Activated CD8-positive, alpha-beta memory T cell treated with anti-CD3 and anti-CD28 coated beads for 48 hours (primary cell): Measurements from ENCODE around the gene ADAMTS17.

ENCODE experiments used
- DNase-seq, 3 experiments: peaks; one replicate each; pipeline ENCODE4 v3.0.0-alpha.2; 2020; ENCODE audit warnings: low read depth in 2 of 3, low spot score in 2 of 3

Gene ADAMTS17

DNA sequence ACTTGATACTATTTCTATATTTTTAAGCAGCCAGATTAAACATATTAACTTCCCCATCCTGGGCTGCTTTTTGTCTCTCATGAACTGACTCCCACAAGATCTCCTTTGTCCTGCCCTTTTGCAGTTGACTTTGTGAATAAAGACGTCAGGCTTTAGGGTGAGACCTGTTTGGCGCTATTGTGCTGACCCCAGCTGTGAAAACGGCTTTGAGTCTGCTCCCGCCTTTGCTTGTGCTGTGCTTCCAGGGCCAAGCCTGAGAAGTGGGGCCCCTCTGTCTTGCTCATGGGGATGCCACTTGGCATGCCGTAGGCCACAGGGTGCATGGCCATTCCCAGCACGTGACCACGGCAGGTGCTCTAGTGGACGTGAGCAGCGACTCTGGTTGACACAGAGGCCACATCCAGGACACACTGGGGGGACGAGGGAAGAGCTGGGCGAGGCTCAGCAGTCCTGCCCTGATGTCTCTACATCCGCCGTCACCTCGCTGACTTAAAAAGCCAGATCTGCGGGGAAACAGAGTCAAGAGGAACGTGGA, 339.6 kb downstream of the ADAMTS17 start:
- DNase-seq: no peak

DNA sequence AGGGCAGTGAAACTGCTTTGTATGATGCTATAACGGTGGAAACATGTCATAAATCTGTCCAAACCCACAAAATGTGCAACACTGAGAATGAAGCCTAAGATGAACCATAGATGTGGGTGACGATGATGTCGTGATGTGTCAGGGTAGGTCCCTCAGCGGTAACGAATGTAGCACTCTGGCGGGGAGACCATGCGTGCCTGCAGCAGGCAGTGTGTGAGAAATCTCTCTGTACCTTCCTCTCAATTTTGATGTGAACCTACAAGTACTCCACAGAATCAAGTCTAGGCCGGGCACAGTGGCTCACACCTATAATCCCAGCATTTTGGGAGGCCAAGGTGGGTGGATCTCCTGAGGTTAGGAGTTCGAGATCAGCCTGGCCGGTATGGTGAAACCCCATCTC, 340.4 kb downstream of the ADAMTS17 start:
- DNase-seq: no peak

DNA sequence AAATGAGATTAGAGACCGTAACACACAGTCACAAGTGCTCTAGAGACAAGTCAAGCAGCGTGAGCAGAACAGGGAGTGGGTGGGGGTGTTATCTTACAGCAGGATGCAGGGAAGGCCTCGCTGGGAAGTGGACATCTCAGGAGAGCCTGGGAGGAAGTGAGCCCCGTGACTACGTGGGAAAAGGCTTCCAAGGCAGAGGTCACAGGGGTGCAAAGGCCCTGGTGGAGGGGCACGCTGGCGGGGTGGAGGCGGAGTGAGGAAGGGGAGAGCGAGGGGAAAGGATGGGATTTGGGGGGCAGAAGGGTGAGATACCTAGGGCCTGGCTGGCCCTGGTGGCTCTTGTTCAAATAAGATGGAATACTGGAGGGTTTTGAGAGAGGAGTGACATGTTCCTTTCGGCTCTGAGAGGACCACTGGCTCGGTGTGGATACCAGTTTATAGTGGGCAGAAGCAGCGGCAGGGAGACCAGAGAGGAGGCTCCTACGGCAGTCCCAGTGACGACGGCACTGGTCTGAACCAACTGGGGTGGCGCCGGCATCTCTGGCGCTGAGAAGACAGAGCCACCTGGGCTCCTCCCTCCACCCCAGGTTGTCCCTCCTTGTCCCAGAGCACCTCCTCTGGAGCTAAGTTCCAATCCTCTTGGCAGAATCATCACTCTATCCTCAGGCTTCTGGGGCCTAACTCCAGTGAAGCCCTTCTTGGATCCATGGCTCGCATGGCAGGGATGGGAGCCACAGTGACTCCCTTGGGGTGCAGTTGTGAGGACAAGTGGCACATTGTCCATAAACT, 342.3 kb downstream of the ADAMTS17 start:
- DNase-seq: no peak

DNA sequence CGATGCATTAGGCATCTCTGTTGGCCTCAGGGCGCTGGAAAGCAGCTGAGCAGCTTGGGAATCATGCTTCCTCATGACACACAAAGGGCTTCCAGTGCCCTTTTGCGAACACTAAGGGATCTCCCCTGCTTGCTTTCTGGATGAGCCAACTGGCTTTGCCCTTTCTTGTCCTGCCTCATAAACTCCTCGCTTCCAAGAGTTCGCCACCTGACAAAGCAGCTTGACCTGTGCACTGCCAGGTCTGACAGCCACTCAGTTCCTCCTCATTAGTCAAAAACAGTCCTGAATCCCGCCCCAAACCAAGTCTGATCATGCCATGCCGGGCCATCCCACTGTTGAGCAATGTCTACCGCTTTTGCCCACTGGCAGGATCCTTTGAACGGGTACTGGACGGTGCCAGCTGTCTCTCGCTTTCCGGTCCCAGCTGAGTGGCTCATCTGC, 343.1 kb downstream of the ADAMTS17 start:
- DNase-seq: no peak

DNA sequence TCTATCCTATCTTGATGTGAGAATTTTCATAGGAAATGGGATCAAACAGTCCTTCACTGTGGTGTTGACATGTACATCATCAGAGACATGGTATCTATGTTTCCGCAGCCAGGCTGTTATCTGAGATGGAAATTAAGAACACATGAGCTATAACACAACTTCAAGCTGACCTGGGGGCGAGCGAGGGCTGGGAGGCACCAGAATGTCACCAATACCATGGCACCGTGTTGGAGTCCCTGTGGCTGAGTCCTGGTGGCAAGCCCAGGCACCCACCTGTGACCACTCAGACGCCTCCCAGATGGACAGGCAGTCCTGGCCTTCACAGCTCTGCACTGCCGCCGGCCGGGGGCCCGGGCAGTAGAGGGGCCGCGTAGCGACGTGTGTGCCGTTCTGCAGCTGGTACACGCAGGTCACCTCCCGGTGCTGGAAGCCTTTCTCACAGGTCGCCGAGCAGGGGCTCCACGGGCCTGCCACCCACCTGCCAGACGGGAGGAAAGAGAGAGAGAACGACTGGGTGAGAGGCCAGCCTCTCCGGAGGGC, 344.6 kb downstream of the ADAMTS17 start:
- DNase-seq: no peak

DNA sequence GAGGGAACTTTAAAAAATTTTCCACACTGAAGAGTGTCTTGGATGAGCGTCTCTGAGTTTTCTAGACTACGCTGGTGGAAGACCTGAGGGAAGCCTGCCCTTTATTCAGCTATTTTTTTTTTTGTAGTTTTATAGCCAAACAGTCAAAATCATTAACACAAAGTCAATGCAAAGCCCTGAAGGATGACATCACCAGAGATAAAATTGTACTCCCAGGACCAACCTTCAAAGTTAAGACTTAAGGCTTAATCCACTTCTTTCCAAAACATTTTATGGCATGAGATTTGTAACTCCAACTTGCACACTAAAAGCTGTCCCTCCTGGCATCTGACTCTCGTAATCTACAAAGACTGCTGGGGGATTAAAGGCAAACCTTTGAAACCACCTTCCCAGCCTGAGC, 345.1 kb downstream of the ADAMTS17 start:
- DNase-seq: no peak

DNA sequence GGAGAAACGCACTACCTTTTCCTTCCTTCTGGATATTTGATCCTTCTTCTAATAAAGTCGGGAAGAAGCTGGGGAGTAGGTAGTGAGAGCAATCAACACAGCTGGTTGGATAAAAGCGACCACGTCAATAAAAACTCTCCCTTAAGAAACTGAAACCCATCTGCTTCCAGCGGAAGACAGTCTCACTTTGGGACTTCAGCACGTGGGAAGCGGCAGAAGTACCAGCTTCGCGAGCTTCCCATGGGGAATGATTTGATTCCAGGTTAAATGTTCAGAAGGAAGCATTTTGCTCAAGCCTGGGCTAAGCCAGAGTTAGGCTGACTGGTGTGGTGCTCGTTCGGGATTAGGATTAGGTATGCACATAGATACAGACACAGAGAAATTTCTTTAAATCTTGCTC, 346.2 kb downstream of the ADAMTS17 start:
- DNase-seq: no peak

DNA sequence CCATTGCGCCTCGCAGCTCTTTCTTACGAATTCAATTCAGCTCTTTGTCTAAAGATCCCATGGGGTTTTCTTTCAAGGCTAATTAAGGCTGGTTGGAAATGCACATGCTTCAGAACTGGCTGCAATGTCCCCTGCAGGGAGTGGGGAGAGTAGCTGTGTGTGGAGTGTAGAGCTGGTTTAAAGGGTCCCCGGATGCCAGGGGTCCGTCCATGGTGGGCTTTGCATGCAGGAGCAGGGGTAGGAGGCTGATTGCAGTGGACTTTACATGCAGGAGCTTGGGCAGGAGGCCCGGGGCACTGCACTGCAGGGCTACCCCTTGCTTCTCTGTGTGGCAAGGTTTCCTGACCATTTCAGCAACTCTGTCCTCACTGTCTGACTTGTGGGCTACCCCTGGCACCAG, 346.9 kb downstream of the ADAMTS17 start:
- DNase-seq: no peak

DNA sequence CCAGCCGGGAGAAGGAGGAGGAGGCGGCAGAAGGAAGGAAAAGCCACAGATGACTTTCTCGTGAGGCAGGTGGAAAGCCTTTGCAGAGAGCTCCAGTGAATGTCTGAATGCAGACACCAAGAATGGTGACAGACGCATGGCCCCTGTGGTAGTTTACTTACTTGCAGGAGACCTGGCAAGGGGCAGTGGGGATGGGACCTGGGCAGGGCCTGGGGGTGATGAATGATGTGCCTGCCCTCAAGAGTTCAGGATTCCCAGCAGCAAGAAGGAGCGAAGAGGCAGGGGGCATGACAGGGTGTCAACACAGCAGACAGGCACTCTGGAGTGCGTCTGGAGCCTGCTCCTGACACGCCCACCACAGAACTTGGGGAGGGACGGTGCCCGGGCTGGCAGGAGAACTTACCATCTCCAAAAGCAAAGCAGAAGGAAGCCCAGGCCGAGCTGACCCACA, 348.1 kb downstream of the ADAMTS17 start:
- DNase-seq: no peak

DNA sequence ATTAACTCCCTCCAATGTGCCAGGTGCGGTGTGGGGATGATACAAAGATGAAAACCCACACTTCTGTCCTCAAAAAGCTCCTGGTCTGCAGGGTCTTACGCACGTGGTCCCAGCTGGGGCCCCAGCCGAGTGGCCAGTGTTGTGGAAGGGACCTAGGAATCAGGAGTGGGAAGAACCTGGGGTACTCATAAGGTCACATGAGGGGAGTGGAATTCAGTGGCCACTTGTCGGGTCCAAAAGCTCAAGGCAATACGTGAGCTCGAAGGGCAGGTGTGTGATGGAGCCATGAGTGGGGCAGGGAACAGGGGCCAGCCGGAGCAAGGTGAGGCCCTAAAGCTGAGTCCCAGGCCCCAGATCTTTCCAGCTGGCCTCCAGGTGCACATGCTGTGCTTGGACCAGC, 348.5 kb downstream of the ADAMTS17 start:
- DNase-seq: no peak

DNA sequence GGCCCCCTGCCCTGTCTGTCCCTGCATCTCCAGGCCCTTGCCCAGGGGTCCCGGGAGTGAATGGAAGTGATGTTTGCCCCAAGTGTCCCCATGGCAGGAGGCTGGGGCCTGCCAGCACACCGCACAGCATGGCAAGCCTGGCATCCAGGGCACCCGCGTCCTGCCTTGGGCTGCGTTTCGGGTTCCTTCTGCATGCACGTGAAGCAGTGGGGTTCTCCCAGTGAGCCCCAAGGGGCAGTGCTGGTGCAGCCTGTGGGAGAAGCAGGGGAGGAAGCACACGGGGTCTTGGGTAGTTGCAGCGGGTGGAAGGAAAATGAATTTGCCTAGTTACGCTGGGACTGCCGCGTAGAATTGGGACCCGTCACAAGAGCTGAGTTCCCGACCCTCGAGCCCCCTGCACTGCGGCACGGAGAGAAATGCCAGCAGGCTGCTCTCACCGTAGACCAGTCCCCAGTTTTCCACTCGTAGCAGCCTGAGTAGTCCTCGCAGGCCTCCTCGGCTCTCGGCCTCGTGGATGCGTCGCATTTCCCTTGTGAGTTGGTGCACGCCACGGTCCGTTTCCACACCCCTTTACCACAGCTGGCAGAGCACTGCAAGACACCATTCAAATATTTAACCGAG, 349.1 kb downstream of the ADAMTS17 start:
- no peak for DNase-seq

DNA sequence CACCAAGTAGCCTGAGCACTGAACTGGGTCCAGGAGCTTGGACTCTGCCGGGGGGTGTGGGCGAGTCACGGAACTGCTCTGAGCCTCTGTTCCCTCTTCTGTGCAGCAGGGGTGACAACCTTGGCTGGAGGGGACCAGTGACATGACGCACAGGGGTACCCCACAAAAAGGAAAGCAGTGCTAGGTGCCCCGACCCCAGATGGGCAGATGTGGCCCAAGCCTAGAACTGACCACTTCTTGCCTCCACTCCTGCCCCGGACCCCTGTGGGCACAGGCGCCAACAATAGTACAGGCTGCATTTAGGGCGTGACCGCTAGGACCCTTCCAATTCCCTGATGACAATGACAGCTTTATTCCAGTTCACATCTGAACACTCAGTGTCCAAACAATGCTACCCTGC, 352.7 kb downstream of the ADAMTS17 start:
- no peak for DNase-seq

DNA sequence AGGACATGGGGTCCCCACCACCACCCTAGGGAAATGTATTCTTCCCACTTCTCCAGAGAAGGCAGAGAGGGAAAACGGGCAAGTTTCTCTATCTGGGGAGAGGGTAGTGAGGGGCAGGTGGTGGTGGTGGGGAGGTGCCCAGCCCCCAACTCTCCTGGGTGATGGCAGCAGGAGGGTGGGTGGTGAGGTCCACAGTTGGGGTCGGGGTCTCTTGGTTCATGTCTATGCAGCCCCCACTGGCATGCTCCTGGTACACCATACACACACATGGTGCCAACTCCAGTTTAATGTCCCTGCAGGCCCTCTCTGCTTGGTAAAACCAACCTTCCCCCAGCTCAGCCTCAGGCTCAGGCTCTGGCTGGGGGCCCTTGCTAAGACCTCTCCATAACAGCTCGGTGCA, 354.1 kb downstream of the ADAMTS17 start:
- DNase-seq: no peak

DNA sequence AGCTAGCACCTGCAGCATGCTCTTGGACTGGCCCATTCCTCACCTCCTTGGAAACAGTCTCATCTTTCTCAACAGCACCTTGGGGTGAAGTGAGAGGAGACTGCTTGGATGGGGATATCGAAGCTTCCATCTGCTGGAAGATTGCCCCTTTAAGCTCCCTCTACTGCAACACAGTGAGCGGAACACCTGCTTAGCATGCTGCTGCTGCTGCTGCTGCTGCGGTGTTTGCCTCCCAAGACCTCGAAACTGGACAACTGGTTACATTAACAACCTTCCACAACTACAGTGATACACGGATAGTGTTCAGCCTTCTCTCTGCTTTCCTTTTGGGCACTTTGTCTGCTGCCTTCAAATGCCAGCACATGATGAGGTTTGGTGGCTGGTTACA, 354.7 kb downstream of the ADAMTS17 start:
- DNase-seq: no peak

DNA sequence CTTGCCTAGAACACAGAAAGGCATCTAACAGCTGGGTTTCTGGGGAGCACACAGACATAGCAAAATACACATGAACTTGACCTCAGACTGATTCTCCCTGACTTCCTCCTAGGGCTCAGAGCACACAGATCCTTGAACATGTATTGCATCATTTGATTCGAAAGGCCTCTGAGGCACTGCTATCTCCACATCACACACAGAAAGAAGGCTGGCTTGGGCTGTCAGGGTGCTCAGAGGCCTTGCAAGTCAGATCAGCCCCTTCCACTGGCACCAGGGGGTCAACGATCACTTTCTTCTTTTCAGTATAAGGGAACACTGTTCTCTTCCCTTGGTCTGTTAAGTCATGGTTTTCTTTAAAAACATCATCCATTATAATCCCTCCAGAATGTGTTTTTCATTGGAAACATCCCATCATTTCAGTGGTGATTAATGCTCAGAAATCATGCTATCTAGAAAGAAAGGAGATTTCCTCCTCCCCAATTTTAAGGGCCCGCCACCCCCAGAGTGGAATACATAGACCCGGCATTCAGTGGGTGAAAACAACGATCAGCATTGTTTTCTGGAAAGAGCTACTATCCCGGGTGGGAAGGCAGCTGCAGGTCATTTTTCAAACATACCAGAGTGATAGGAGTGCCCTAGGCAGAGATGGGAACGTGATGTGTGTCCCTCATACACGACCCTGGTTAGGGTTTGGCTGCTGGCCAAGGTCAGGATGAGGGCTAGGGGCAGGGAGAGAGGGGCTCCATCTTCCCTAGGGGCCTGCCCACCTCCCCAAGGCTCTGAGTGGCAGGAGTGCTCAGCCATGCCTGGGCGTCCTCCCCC, 355.3 kb downstream of the ADAMTS17 start:
- no peak for DNase-seq

DNA sequence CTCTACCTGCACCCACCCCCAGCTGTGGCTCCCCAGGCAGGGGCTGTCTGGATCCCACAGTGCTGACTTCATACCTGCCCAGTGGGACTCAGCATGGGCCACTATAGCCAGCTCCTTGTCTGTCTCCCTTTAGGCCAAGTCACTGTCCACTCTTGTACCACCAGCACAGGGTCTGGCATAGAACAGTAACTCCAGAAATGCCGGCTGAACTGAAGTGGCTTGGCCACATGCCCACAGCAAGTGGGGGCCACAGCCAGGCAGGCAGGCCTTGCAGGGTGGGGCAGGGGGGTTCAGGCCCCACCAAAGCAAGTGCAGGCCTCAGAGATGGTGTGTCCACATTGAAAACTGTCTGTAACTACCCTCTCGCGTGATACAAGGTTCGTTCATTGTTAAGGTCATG, 355.9 kb downstream of the ADAMTS17 start:
- DNase-seq: no peak

DNA sequence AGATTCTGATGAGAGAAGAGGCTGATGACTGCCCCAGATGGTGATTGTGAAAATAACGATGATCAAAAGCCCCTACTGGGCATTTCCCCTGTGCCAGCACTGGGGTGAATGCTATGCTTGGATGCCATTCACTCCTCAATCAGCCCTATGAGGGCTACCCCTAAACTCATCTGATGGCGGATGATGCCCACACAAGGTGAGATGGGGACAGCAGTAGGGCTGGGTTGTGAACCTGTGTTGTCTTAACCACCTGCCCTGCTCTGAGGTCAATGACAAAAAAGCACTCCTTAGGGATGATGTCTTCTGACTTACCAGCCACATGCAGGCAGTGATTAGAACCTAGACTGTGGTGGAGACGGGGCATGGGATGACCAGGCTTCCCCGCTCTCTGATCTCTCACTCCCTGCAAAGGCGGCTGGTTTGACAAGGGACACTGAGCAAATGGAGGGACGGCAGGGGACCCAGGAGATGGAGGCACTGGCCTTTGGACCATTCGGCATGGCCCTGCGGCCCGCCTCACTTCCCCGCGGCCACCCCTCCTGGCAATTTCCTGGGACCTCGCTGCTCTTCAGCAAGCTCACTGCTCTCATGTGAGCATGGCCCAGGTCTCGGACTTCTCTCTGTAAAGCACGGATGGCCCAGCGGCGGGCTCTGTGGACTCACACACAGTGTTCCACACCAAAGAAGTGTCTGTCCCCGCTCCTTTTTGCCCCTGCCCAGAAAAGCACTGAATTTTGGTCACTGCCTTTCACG, 357.1 kb downstream of the ADAMTS17 start:
- DNase-seq: no peak

DNA sequence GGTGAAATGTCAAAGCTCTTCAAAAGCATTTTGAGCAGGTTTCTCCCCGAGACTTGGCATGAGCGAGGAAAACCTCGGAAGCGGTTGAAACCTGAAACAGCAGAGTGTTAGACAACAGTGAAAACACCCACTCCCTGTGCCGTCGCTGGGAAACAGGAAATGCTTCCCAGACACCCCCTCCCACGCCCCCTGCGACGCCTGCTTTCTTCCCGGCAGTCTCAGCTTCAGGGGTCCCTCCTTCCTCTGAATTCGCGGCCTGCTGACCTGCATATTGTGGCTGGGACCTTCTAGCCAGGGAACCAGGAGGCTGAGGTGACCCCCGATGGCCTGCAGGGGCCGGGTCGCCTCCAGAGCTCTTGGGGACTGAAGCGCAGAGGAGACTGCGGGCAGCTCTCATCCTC, 357.9 kb downstream of the ADAMTS17 start:
- no peak for DNase-seq

DNA sequence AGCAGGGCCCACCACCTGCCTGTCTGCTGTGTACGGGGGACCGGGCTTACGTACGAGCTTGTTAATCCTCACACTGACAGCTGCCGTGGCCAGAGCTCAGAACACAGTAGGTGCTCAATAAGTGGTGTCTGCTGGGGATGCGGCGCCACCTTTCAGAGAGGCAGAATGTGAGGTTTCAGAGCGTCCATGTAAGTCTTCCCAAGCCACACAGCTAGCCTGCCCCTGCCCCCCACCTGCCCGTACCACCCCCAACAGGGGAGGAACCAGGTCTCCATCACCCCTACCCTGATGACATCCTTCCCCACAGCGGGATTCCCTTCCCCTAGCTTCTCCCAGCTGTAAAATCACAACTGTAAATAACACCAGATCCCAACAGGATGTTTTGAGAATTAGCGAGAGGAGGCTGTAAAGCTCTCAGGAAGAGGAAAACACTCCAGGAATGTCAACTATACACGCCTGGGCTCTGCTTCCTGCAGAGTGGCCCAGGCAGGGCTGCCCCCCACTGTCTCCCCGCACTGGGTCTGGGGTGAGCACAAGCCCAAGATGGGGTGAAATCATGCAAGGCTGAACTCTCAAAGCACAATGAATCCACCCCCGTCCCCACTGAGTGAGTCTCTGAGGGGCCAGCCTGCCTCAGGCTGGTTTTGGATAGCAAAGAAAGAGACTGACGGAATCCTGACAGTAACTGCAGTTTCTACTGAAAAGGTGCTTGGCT, 358.4 kb downstream of the ADAMTS17 start:
- DNase-seq: no peak

DNA sequence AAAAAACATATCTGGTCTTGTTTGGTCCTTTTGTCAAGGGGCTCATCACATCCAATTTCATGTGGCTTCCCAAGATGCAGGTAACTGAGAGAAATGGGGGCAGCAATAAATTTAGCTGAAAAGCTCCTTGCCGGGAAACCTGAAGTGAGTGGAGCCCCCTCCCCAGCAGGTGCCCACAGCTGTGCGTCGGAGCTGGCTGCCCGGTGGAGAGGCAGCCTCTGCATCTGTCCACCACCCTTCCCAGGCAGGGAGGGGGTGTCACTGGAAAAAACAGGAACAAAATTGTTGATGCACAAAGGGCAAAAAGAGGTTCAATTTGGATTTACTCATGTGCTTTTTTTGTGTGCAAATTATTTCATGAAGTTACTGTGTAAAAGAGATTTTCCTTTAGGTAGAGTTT, 359.1 kb downstream of the ADAMTS17 start:
- no peak for DNase-seq
